Measurements from ENCODE around the gene OR1J1. TPM values are rescaled to one million over a fixed set of nuclear protein-coding genes. Genes with fewer than 3 reads are reported as not detected.

The OR1J1 gene
- total and polyA plus RNA-seq, 2 of the 8 experiments (the other 6 are each of a cell fraction or from before 2014, with no cell fraction given), result not detected

DNA sequence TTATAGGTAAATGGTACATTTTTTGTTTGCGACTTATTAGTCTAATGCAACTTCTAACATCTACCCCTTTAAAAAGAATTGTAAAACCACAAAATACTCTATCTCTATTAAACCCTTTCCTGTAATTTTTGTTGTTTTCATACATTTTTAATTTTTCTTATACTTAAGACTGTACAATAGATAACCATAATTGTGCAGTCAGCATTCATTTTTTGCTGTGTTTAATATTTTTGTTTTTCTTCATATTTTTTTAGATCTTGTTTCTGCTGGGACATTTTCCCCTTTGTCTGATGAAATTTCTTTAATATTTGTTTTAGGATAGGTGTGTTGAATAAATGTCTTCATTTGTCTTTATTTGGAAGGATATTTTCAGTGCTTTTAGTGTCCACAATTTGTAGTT is 19.9 kb downstream of the OR1J1 start:
- Histone ChIP-seq H3K36me3 (ENCODE audit: control insufficient read depth in 2 of 4, insufficient read depth in 4 of 4, low read length in 3 of 4) (no peaks in the 10 kb centered on the region), H2BK15ac (ENCODE audit: low read length) (no peak overlapping the region), H3K14ac (ENCODE audit: insufficient read length) (no peak overlapping the region), H3K18ac (ENCODE audit: extremely low read depth, low read length) (no peak overlapping the region), H3K27ac (ENCODE audit: low read depth, low read length) (no peak overlapping the region), H2AFZ (ENCODE audit: low read length) (no peak overlapping the region), H2BK120ac (replicated peaks; ENCODE audit: low read depth, low read length) (no peak overlapping the region), H3K9ac (replicated peaks in 1 of 4; ENCODE audit: extremely low read depth in 1 of 4, low read depth in 3 of 4, low read length in 3 of 4) (no peak overlapping the region), H3K4me1 (replicated peaks in 1 of 4; ENCODE audit: control insufficient read depth in 3 of 4, insufficient read depth in 4 of 4, low read length in 3 of 4) (no peaks in the 10 kb centered on the region), H3K4ac (replicated peaks; ENCODE audit: insufficient read length, low read depth, low read length) (no peak overlapping the region), H3K4me3 (ENCODE audit: extremely low read depth in 1 of 4, insufficient read depth in 2 of 4, low read depth in 3 of 4, low read length in 4 of 4) (no peak overlapping the region), H4K91ac (replicated peaks; ENCODE audit: insufficient read length, low read length) (no peak overlapping the region), H4K20me1 (replicated peaks in 1 of 2; ENCODE audit: control insufficient read depth in 1 of 2, insufficient read depth in 2 of 2, low read length in 2 of 2) (no peaks in the 10 kb centered on the region), H4K5ac (ENCODE audit: insufficient read length, low read depth, low read length) (no peak overlapping the region), H2BK5ac (ENCODE audit: low read depth, low read length) (no peak overlapping the region), H3K9me3 (ENCODE audit: insufficient read depth in 2 of 2, low read depth in 1 of 2, low read length in 1 of 2) (peaks cover 6 to 7% of the 10 kb centered on the region in 2 experiments; a peak in 3 of 4 replicates), H3K56ac (replicated peaks; ENCODE audit: insufficient read length, low read depth, low read length) (no peak overlapping the region), H2AK5ac (ENCODE audit: low read depth, low read length) (no peak overlapping the region), H2BK20ac (ENCODE audit: low read length) (no peak overlapping the region), H3K79me2 (ENCODE audit: control insufficient read depth in 1 of 2, insufficient read depth in 2 of 2, low read length in 2 of 2) (no peaks in the 10 kb centered on the region), H3K23ac (ENCODE audit: insufficient read length) (no peak overlapping the region), H3K27me3 (replicated peaks in 1 of 4; ENCODE audit: control insufficient read depth in 3 of 4, extremely low read depth in 1 of 4, insufficient read depth in 3 of 4, low read length in 3 of 4) (no peaks in the 10 kb centered on the region), H2BK12ac (ENCODE audit: low read depth, low read length) (no peak overlapping the region), H4K8ac (ENCODE audit: extremely low read depth, insufficient read depth, low read length) (no peak overlapping the region), H3K79me1 (ENCODE audit: low read depth, low read length) (no peaks in the 10 kb centered on the region), H3K23me2 (ENCODE audit: low read depth, low read length) (no peaks in the 10 kb centered on the region), H3K4me2 (ENCODE audit: insufficient read depth in 1 of 2, low read depth in 2 of 2, low read length in 2 of 2) (no peak overlapping the region)
- FAIRE-seq (no peak), DNase-seq (ENCODE audit: low read depth in 1 of 2, low spot score in 2 of 2) (no peak)
- CTCF ChIA-PET (ENCODE audit: partially characterized antibody), result no interaction called here
- POLR2A ChIA-PET (ENCODE audit: partially characterized antibody), result no interaction called here
- 100% methylated on average over 1 of the region's 1 CpG; no CpG with 5 or more reads in 1 of the 2 experiments for WGBS, 2 experiments (ENCODE audit: extremely low coverage in 1 of 2, insufficient coverage in 1 of 2, insufficient read length in 1 of 2, insufficient replicate concordance in 2 of 2, low coverage in 1 of 2, low lambda C conversion rate in 2 of 2, missing lambda C conversion rate in 1 of 2)
- TF ChIP-seq JUN (IDR thresholded peaks at IDR 0.05; ENCODE audit: low read depth, low read length), result no peak
- TF ChIP-seq, protein P1, sequence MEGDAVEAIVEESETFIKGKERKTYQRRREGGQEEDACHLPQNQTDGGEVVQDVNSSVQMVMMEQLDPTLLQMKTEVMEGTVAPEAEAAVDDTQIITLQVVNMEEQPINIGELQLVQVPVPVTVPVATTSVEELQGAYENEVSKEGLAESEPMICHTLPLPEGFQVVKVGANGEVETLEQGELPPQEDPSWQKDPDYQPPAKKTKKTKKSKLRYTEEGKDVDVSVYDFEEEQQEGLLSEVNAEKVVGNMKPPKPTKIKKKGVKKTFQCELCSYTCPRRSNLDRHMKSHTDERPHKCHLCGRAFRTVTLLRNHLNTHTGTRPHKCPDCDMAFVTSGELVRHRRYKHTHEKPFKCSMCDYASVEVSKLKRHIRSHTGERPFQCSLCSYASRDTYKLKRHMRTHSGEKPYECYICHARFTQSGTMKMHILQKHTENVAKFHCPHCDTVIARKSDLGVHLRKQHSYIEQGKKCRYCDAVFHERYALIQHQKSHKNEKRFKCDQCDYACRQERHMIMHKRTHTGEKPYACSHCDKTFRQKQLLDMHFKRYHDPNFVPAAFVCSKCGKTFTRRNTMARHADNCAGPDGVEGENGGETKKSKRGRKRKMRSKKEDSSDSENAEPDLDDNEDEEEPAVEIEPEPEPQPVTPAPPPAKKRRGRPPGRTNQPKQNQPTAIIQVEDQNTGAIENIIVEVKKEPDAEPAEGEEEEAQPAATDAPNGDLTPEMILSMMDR (IDR thresholded peaks at IDR 0.05; ENCODE audit: control extremely low read depth in 1 of 3, insufficient read depth in 1 of 3, low read depth in 1 of 3, low read length in 3 of 3), result no peak
- no peak for TF ChIP-seq KDM5A (IDR thresholded peaks at IDR 0.05; ENCODE audit: low read length)
- TF ChIP-seq TCF12 (IDR thresholded peaks at IDR 0.05; ENCODE audit: low read depth, low read length), result no peak
- TF ChIP-seq PHF8 (conservative IDR thresholded peaks at IDR 0.05; ENCODE audit: low read depth, low read length), result no peak
- no peak for TF ChIP-seq JUND (IDR thresholded peaks at IDR 0.05; ENCODE audit: low read length)
- TF ChIP-seq GTF2F1 (IDR thresholded peaks at IDR 0.05; ENCODE audit: borderline replicate concordance, low read depth, low read length), result no peak
- TF ChIP-seq HDAC2 (IDR thresholded peaks at IDR 0.05; ENCODE audit: borderline replicate concordance in 1 of 2, low read depth in 2 of 2, low read length in 2 of 2), result no peak
- no peak for TF ChIP-seq BRCA1 (IDR thresholded peaks at IDR 0.05; ENCODE audit: low read depth, low read length)
- TF ChIP-seq CHD2 (IDR thresholded peaks at IDR 0.05; ENCODE audit: low read length), result no peak
- TF ChIP-seq CBX5 (IDR thresholded peaks at IDR 0.05; ENCODE audit: low read depth, low read length), result no peak
- TF ChIP-seq CREB1 (IDR thresholded peaks at IDR 0.05), result no peak
- no peak for TF ChIP-seq SP2 (IDR thresholded peaks at IDR 0.05; ENCODE audit: low read length)
- no peak for TF ChIP-seq SP1 (IDR thresholded peaks at IDR 0.05; ENCODE audit: low read depth, low read length)
